ENCODE data around the gene RCOR1.

- TF ChIP-seq CTCF (IDR thresholded peaks at IDR 0.05; ENCODE audit: poor library complexity) (no peak), EZH2 (IDR thresholded peaks at IDR 0.05; ENCODE audit: borderline replicate concordance) (no peak), EZH2phosphoT487 (IDR thresholded peaks at IDR 0.05; ENCODE audit: low read depth, severe bottlenecking, unreplicated experiment) (no peak)
Observed at GRCh38 chr14:102758087-102758486, 165.6 kb downstream of the RCOR1 start.

All from hepatocyte (in vitro differentiated cells).